Activated CD4-positive, alpha-beta T cell treated with anti-CD3 and anti-CD28 coated beads, Interleukin-2, amount 50 U/mL, for 1 hour (primary cell): ENCODE measurements around the gene PDZRN3.

Experiments used
- DNase-seq: peaks from one replicate; pipeline ENCODE4 v3.0.0-alpha.2; 2020

Gene PDZRN3

GRCh38 chr3:73624821-73625665, at the start of gene PDZRN3:
PDZRN3 (minus strand) TSS chr3:73624941.
- no peak for DNase-seq

GRCh38 chr3:73674280-73674679, 49.5 kb upstream of the PDZRN3 start:
- DNase-seq: no peak

- no peak for DNase-seq
These were observed 44.5 kb upstream of the PDZRN3 start for GRCh38 chr3:73669260-73669659.

DNA sequence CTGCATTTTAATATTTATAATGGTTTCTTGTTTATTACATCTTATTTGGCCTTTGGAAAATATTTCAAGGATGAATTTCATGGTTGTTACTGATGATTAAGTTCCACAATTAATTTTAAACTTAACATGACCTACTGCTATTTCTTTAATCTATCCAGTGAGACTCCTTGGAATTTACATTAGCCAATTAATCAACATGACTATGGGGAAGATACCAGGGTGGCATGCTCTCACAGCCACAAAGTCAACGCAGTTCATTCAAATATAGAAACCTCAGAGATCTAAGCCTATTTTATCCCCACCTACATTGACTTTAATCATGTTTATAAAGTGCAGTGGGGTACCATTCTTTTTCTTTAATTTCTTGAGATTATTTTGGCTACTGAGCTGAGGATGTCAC, 43.6 kb upstream of the PDZRN3 start:
- no peak for DNase-seq

DNA sequence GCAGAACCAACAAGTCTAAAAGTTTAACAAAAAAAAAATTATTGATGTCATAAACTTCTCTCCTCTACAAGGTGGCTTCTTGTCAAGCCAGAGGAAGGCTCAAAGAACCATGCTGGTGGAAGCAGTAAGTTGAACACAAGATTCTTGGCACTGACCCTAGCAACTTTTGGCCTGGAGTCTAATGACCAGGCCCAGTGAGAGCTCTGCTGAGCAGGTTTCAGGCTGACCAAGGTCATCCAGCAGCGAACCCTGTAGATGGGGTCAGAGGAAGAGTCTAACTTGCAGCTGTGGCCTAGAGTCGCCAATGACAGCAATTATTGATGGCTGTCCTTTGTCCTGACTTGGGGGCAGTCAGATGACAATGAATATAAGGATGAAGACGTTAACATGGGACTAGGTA, 43.1 kb upstream of the PDZRN3 start:
- no peak for DNase-seq

GRCh38 chr3:73665286-73665685, 40.5 kb upstream of the PDZRN3 start:
- no peak for DNase-seq

- DNase-seq: no peak
These were observed 39.6 kb upstream of the PDZRN3 start for GRCh38 chr3:73664389-73664788.

GRCh38 chr3:73663495-73663894, 38.8 kb upstream of the PDZRN3 start:
- no peak for DNase-seq

- DNase-seq: no peak
These were observed 36.5 kb upstream of the PDZRN3 start for GRCh38 chr3:73661265-73661664.

DNA sequence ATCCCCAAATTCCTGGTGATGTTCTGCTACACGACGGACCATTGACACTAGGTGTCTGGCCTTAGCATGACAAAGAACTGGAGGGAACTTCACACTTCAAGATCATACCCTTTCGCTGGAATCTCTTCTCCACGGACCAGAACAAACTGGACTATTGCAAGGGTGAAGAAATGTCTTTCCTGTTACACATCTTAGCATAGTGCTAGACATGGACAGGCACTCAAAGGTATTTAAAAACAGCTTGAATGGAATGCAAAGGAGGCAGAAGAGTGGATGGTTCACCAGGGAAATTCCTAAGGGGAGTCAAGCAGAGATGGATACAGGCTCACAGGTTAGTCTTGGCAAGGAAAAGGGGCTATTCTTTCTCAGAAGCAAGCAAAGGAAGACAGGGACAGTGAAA, 33.5 kb upstream of the PDZRN3 start:
- no peak for DNase-seq

DNA sequence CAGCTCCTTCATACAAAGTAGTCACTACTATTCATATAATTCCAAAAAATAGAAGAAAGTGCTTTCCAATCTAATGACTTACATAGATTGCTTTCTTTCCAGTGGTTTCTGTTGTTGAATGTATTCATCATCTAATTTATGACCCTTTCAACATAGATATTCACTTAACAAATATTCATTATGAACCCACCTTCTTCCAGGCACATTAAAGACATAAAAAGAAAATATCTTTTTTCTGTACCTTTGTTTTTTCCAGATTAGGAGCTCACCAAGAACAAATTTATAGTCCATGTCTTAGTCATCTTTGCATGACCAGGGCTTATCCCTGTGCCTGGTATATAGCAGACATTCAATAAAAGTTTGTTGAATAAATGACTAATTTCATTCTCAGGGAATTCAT, 32.4 kb upstream of the PDZRN3 start:
- DNase-seq: no peak

DNA sequence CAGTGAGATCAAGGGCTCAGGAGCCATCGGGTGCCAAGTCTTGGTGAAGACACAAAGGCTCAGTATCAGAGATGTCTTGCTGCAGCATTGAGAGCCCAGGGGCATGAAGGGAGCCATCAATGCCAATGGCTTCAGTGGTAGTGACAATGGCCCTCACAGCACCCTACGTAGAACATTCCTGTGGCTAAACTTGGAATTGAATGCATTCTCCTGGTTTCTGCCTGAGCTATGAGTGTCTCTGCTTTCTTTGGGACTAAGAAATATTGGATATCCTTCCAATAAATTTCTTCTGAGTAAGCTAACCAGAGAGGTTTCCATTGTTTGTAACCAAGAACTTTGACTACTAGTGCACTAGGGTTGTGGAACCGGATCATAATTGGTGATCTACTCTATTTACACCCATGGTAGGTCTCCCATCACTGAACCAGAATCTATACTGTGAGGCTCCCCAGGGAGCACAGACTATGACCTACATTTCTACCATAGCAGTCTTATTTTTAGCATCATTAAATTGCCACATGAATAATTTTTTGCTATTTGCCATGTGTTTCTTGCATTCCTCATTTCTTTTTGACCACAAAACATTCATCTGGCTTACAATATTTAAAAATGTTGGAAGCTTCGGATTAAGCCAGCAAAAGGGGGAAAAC, 31.6 kb upstream of the PDZRN3 start:
- DNase-seq: no peak

GRCh38 chr3:73655197-73655596, 30.5 kb upstream of the PDZRN3 start:
- DNase-seq: no peak

- no peak for DNase-seq
These were observed 29.1 kb upstream of the PDZRN3 start for GRCh38 chr3:73653877-73654276.

DNA sequence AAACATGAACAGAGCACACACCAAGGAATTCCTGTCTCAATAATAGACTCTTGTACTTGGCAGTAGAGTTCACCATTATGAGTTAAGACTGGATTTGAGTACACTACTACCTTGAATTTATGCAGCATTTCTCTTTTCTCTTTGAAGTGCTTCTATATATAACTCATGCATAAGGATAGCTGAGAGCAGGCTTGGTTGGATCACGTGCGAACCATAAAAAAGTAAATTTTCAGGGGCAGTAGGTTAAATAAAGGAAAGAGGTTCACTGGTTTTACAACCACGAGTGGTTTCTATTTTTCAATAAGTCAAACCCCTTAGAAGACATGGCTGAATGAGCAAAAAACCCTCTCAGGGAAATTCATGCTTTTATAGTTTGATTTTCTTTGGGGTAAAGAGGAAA, 28.6 kb upstream of the PDZRN3 start:
- no peak for DNase-seq

GRCh38 chr3:73652896-73653295, 28.2 kb upstream of the PDZRN3 start:
- DNase-seq: no peak

DNA sequence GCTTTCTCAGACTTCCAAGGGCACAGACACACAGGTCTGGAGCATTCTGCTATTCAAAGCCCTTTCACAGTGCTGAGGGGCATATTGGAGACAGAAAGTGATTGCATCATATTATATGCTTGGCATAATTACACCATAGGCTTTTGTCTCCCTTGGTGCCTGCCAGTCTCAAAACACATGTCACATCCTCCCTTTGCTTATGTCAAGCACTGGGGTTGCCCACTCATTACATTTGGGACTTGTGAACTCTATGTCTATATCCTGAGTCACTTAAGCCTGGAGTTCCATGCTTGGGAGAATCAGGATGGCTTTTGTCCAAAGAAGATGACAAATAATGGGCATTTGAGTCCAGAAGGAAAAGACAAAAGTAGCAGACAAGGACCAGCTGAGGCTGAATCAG, 12.3 kb upstream of the PDZRN3 start:
- no peak for DNase-seq

GRCh38 chr3:73635254-73635653, 10.5 kb upstream of the PDZRN3 start:
- DNase-seq: no peak

- no peak for DNase-seq
These were observed 9.2 kb upstream of the PDZRN3 start for GRCh38 chr3:73633916-73634344.

- no peak for DNase-seq
These were observed 8.7 kb upstream of the PDZRN3 start for GRCh38 chr3:73633453-73633852.

- DNase-seq: no peak
These were observed 1.4 kb upstream of the PDZRN3 start for GRCh38 chr3:73626106-73626505.

- DNase-seq: no peak
These were observed 522 bp downstream of the PDZRN3 start for GRCh38 chr3:73624017-73624820.

DNA sequence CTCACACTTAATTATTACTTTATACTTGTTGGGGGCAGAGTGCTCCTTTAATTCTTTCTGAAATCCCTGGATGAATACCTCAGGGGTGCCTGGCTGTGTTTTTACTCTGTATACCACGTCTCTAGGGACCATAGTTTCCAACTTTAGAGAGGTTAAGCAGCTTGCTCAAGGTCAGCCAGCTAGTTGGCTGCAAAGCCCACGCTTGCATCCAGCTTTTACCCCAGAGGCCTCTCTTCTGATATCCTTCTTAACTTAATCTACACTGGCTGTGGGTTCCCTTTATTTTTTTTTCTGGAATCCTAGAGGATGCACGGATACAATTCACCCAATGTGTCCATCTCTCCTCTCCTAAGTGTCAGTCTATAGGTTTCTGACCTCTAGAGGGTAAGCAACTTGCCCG, 1.4 kb downstream of the PDZRN3 start:
- no peak for DNase-seq
